Naive thymus-derived CD4-positive, alpha-beta T cell (primary cell): Measurements from ENCODE around the gene PROSER3. TPM values are rescaled to one million over a fixed set of nuclear protein-coding genes. Genes with fewer than 3 reads are reported as not detected.

Experiments
- ATAC-seq: fragments of 150-1000 bp; cut with Tn5 transposase; 2 replicates; pipeline ENCODE4 v1.10.0; 2021; ENCODE audit warnings: mild to moderate bottlenecking, moderate library complexity
- CTCF ChIA-PET: fragments of 350-600 bp; sonication (Branson Sonifier 250); formaldehyde crosslinking; loops from one replicate; lab custom pipeline; 2021; ENCODE audit warnings: antibody characterized with exemption; lab: Charles Lee
- POLR2A ChIA-PET: fragments of 350-600 bp; sonication (Branson Sonifier 250); formaldehyde crosslinking; loops from one replicate; lab custom pipeline; 2021; ENCODE audit warnings: antibody characterized with exemption, inconsistent platforms; lab: Charles Lee
- DNase-seq, 9 donors: peaks; one replicate each; pipeline versions ENCODE4 v3.0.0 to v3.0.0-alpha.2; 2020 to 2022; ENCODE audit warnings: mixed read lengths in 1 of 9
- H3K27ac ChIP-seq: one replicate; pipeline ENCODE4 v1.7.0; 2013; ENCODE audit warnings: mild to moderate bottlenecking, low read depth, low read length, moderate library complexity
- H3K27me3 ChIP-seq, 2 donors: one replicate each; pipeline ENCODE4 v1.7.0; 2013; ENCODE audit warnings: low read length in 2 of 2, mild to moderate bottlenecking in 2 of 2, moderate library complexity in 2 of 2; ENCODE audit not compliant: control insufficient read depth in 2 of 2, insufficient read depth in 2 of 2
- H3K36me3 ChIP-seq, 3 experiments: 1 replicate in 2 of 3; 2 replicates in 1 of 3; pipeline ENCODE4 v1.7.0; 2013; ENCODE audit warnings: low read length in 3 of 3, mild to moderate bottlenecking in 3 of 3, moderate library complexity in 1 of 3; ENCODE audit not compliant: insufficient read depth in 3 of 3, control insufficient read depth in 2 of 3
- H3K4me1 ChIP-seq, 2 donors: one replicate each; pipeline ENCODE4 v1.7.0; 2013; ENCODE audit warnings: low read length in 2 of 2, mild to moderate bottlenecking in 2 of 2, moderate library complexity in 1 of 2; ENCODE audit not compliant: control insufficient read depth in 2 of 2, insufficient read depth in 2 of 2
- H3K4me3 ChIP-seq: 2 replicates; pipeline ENCODE4 v1.7.0; 2013; ENCODE audit warnings: mild to moderate bottlenecking, low read length
- H3K9me3 ChIP-seq, 3 experiments: 1 replicate in 2 of 3; 2 replicates in 1 of 3; pipeline ENCODE4 v1.7.0; 2013; ENCODE audit warnings: low read length in 3 of 3; ENCODE audit not compliant: control insufficient read depth in 2 of 3
- H3K27ac Mint-ChIP-seq, 9 donors: one replicate each; pipeline ENCODE4 v1.8.0; 2020 to 2022; ENCODE audit warnings: mixed read lengths in 9 of 9, mild to moderate bottlenecking in 8 of 9, moderate library complexity in 5 of 9, inconsistent platforms in 2 of 9
- H3K27me3 Mint-ChIP-seq, 5 donors: one replicate each; pipeline ENCODE4 v1.8.0; 2021 to 2022; ENCODE audit warnings: mixed read lengths in 5 of 5, mild to moderate bottlenecking in 1 of 5
- H3K36me3 Mint-ChIP-seq, 5 donors: one replicate each; pipeline ENCODE4 v1.8.0; 2020 to 2022; ENCODE audit warnings: mixed read lengths in 5 of 5, mild to moderate bottlenecking in 3 of 5, inconsistent platforms in 1 of 5
- H3K4me1 Mint-ChIP-seq, 7 donors: one replicate each; pipeline ENCODE4 v1.8.0; 2020 to 2022; ENCODE audit warnings: mixed read lengths in 7 of 7, mild to moderate bottlenecking in 3 of 7, inconsistent platforms in 1 of 7
- H3K4me3 Mint-ChIP-seq, 10 donors: one replicate each; pipeline ENCODE4 v1.8.0; 2020 to 2022; ENCODE audit warnings: mild to moderate bottlenecking in 10 of 10, mixed read lengths in 10 of 10, moderate library complexity in 6 of 10, inconsistent platforms in 2 of 10
- H3K9me3 Mint-ChIP-seq, 11 donors: one replicate each; pipeline ENCODE4 v1.8.0; 2020 to 2022; ENCODE audit warnings: mixed read lengths in 11 of 11, mild to moderate bottlenecking in 4 of 11, inconsistent platforms in 1 of 11, moderate library complexity in 1 of 11
- intact Hi-C, 2 donors: fragments of 100-400 bp; cut with micrococcal nuclease; formaldehyde crosslinking; loops; one replicate each; pipeline ENCODE4 v1.15.1; 2023
- polyA plus RNA-seq, 2 donors: library from polyadenylated mRNA; unstranded; fragments of 300-500 nt; fragmentation: Illumina TruSeq; gene quantifications; one replicate each; pipeline ENCODE4 v1.2.3, GENCODE V29; 2021
- total RNA-seq, 6 experiments: library from RNA in 5 of 6; stranded (reverse) in 5 of 6; gene quantifications; 1 replicate in 5 of 6; 2 replicates in 1 of 6; pipeline ENCODE4 v1.2.3 and lab custom pipeline; 2021 to 2026

PROSER3 gene
- total and polyA plus RNA-seq, 7 experiments from 2014 or later, result 5.4 to 47.3 (median 36.4) TPM

- Mint-ChIP-seq H3K4me3 (peak within 1 kb of the TSS; percentile 90 to 100 (median 98)), H3K4me1 (peaks cover 14 to 56% (median 43%) of the 10 kb centered on the region in 7 donors)
Observed at GRCh38 chr19:35748106-35749020, 9.6 kb upstream of the PROSER3 start, which contains the start of gene LIN37. Gene LIN37 (plus strand): TSS chr19:35748576. CDS start chr19:35748725, 149 bp downstream.

GRCh38 chr19:35750167-35750566 lies 7.8 kb upstream of the PROSER3 start:
- Histone ChIP-seq H3K4me1 (peaks cover 18 to 20% of the 10 kb centered on the region in 2 donors), H3K27me3 (no peaks in the 10 kb centered on the region), H3K4me3 (no peak overlapping the region), H3K9me3 (no peaks in the 10 kb centered on the region), H3K36me3 (peaks cover 0 to 30% (median 0%) of the 10 kb centered on the region in 3 experiments), H3K27ac (no peak overlapping the region)
- peak overlapping the region in 8 of 10 donors; percentile 44 to 100 (median 60) for H3K4me3 Mint-ChIP-seq
- no peak for ATAC-seq
- H3K36me3 Mint-ChIP-seq, result peaks cover 0 to 13% (median 5%) of the 10 kb centered on the region in 5 donors
- ChIA-PET CTCF (interaction anchor here (1.2 kb wide), 1 partner anchor 13 kb away, joined by 3 read pairs; no protein-coding TSS in a partner anchor), POLR2A (interaction anchor here (0.7 to 3.2 kb wide), 2 partner anchors 8 to 10 kb away, joined by 8 to 12 read pairs; no protein-coding TSS in a partner anchor)
- DNase-seq, result no peak
- H3K4me1 Mint-ChIP-seq, result peaks cover 14 to 46% (median 36%) of the 10 kb centered on the region in 7 donors
- H3K9me3 Mint-ChIP-seq, result peaks cover 0 to 2% (median 0%) of the 10 kb centered on the region in 11 donors
- peaks cover 0 to 6% (median 0%) of the 10 kb centered on the region in 5 donors for H3K27me3 Mint-ChIP-seq
- H3K27ac Mint-ChIP-seq, result peak overlapping the region in 1 of 9 donors; percentile 59
- intact Hi-C loops, result no loop called here

More at GRCh38 chr19:35748106-35749020, 9.6 kb upstream of the PROSER3 start, which contains the start of gene LIN37:
- Histone ChIP-seq H3K4me1 (peaks cover 28 to 30% of the 10 kb centered on the region in 2 donors), H3K27me3 (no peaks in the 10 kb centered on the region), H3K27ac (peak within 1 kb of the TSS; percentile 85), H3K4me3 (peak within 1 kb of the TSS; percentile 95), H3K9me3 (no peaks in the 10 kb centered on the region), H3K36me3 (peaks cover 0 to 23% (median 0%) of the 10 kb centered on the region in 3 experiments)
- Mint-ChIP-seq H3K27me3 (peaks cover 0 to 2% (median 0%) of the 10 kb centered on the region in 5 donors), H3K9me3 (peaks cover 0 to 2% (median 0%) of the 10 kb centered on the region in 11 donors), H3K27ac (peak within 1 kb of the TSS; percentile 89 to 97 (median 95)), H3K36me3 (peaks cover 0 to 4% (median 2%) of the 10 kb centered on the region in 5 donors)
- POLR2A ChIA-PET, result interaction anchor here (0.5 to 3.2 kb wide), 12 partner anchors 8 to 555 kb away, joined by 3 to 17 read pairs (median 4); partner anchors contain the start of genes COX6B1, HSPB6, ZNF146 and ZNF565
- ATAC-seq (peak; percentile 83), DNase-seq (peak; percentile 91 to 100 (median 99))
- CTCF ChIA-PET, result interaction anchor here (0.9 to 1.3 kb wide), 3 partner anchors 11 to 55 kb away, joined by 3 to 4 read pairs (median 3); no protein-coding TSS in a partner anchor
- intact Hi-C loops, result loop anchor here (1.0 to 10.0 kb wide), 11 partner anchors 8 to 1071 kb away; partner anchors contain the start of genes ARHGAP33 (in 2 of the 2), PROSER3 (in 2 of the 2), THAP8 (in 2 of the 2) and WDR62 (in 2 of the 2)

- ChIA-PET CTCF (interaction anchor here (0.7 kb wide), 1 partner anchor 549 kb away, joined by 11 read pairs; no protein-coding TSS in a partner anchor), POLR2A (interaction anchor here (0.6 to 1.3 kb wide), 3 partner anchors 8 to 103 kb away, joined by 4 read pairs; no protein-coding TSS in a partner anchor)
- Mint-ChIP-seq H3K4me3 (no peak overlapping the region), H3K9me3 (no peaks in the 10 kb centered on the region), H3K4me1 (peaks cover 9 to 41% (median 36%) of the 10 kb centered on the region in 7 donors), H3K36me3 (peaks cover 0 to 15% (median 5%) of the 10 kb centered on the region in 5 donors), H3K27ac (no peak overlapping the region), H3K27me3 (peaks cover 0 to 12% (median 5%) of the 10 kb centered on the region in 5 donors)
- Histone ChIP-seq H3K36me3 (peaks cover 0 to 30% (median 0%) of the 10 kb centered on the region in 3 experiments), H3K27ac (no peak overlapping the region), H3K9me3 (no peaks in the 10 kb centered on the region), H3K4me3 (no peak overlapping the region), H3K4me1 (peaks cover 9 to 26% of the 10 kb centered on the region in 2 donors), H3K27me3 (peaks cover 0 to 4% of the 10 kb centered on the region in 2 donors)
- DNase-seq (no peak), ATAC-seq (no peak)
- intact Hi-C loops, result no loop called here
Observed at GRCh38 chr19:35751839-35752745, 5.9 kb upstream of the PROSER3 start.

GRCh38 chr19:35752746-35753350 lies 5.1 kb upstream of the PROSER3 start:
- CTCF ChIA-PET, result no interaction called here
- H3K4me3 Mint-ChIP-seq, result peak overlapping the region in 1 of 10 donors; percentile 2

GRCh38 chr19:35753634-35754369 lies 4.2 kb upstream of the PROSER3 start:
- no peaks in the 10 kb centered on the region for H3K9me3 ChIP-seq
- peaks cover 0 to 4% of the 10 kb centered on the region in 2 donors for H3K27me3 ChIP-seq
- intact Hi-C loops, result no loop called here
- peaks cover 0 to 30% (median 0%) of the 10 kb centered on the region in 3 experiments for H3K36me3 ChIP-seq
- DNase-seq, result no peak
- H3K27ac ChIP-seq, result no peak overlapping the region
- Mint-ChIP-seq H3K27ac (no peak overlapping the region), H3K9me3 (peaks cover 0 to 4% (median 0%) of the 10 kb centered on the region in 11 donors), H3K4me1 (peaks cover 13 to 42% (median 31%) of the 10 kb centered on the region in 7 donors), H3K27me3 (peaks cover 0 to 12% (median 5%) of the 10 kb centered on the region in 5 donors), H3K4me3 (peak overlapping the region in 2 of 10 donors; percentile 19 to 25), H3K36me3 (peaks cover 0 to 15% (median 5%) of the 10 kb centered on the region in 5 donors)
- CTCF ChIA-PET, result interaction anchor here (0.5 kb wide), 1 partner anchor 60 kb away, joined by 3 read pairs; no protein-coding TSS in a partner anchor
- no peak overlapping the region for H3K4me3 ChIP-seq
- ATAC-seq, result no peak
- POLR2A ChIA-PET, result interaction anchor here (0.6 to 1.3 kb wide), 3 partner anchors 9 to 12 kb away, joined by 3 to 4 read pairs (median 4); partner anchors contain the start of gene IGFLR1
- peaks cover 14 to 28% of the 10 kb centered on the region in 2 donors for H3K4me1 ChIP-seq

More at GRCh38 chr19:35752746-35753350, 5.1 kb upstream of the PROSER3 start:
- Mint-ChIP-seq H3K27me3 (peaks cover 0 to 12% (median 5%) of the 10 kb centered on the region in 5 donors), H3K36me3 (peaks cover 0 to 15% (median 5%) of the 10 kb centered on the region in 5 donors), H3K9me3 (peaks cover 0 to 2% (median 0%) of the 10 kb centered on the region in 11 donors), H3K27ac (no peak overlapping the region), H3K4me1 (peaks cover 13 to 44% (median 34%) of the 10 kb centered on the region in 7 donors)
- no peak for DNase-seq
- Histone ChIP-seq H3K4me3 (no peak overlapping the region), H3K27ac (no peak overlapping the region), H3K36me3 (peaks cover 0 to 30% (median 0%) of the 10 kb centered on the region in 3 experiments), H3K9me3 (no peaks in the 10 kb centered on the region), H3K4me1 (peaks cover 12 to 27% of the 10 kb centered on the region in 2 donors), H3K27me3 (peaks cover 0 to 4% of the 10 kb centered on the region in 2 donors)
- intact Hi-C loops, result no loop called here
- POLR2A ChIA-PET, result interaction anchor here (1.0 to 1.3 kb wide), 3 partner anchors 8 to 12 kb away, joined by 4 read pairs; partner anchors contain the start of gene IGFLR1
- no peak for ATAC-seq
